GM12878 (cell line): ENCODE results near the gene SLC35A4.

Source experiments
- CEBPB ChIP-seq, 2 experiments: fragments of 150-350 bp in 1 of 2; IDR thresholded peaks; 2 replicates each; pipeline ENCODE4 v1.6.1; 2012 to 2014; ENCODE audit warnings: low read depth in 2 of 2, low read length in 2 of 2, borderline replicate concordance in 1 of 2, inconsistent platforms in 1 of 2
- CREB1 ChIP-seq: IDR thresholded peaks from 2 replicates; pipeline ENCODE4 v1.6.1; 2012; ENCODE audit warnings: low read depth, mild to moderate bottlenecking, inconsistent platforms
- HDGF ChIP-seq: fragments of 450-650 bp; IDR thresholded peaks from 2 replicates; pipeline ENCODE4 v1.6.1; 2016; ENCODE audit warnings: antibody characterized with exemption
- POLR2A ChIP-seq: IDR thresholded peaks from 2 replicates; pipeline ENCODE4 v1.6.1; 2011; ENCODE audit warnings: low read depth, mild to moderate bottlenecking, low read length
- POLR2AphosphoS5 ChIP-seq: IDR thresholded peaks from 2 replicates; pipeline ENCODE4 v1.6.1; 2011; ENCODE audit warnings: mild to moderate bottlenecking, low read length, inconsistent platforms
- RAD21 ChIP-seq: IDR thresholded peaks from 2 replicates; pipeline ENCODE4 v1.6.1; 2011; ENCODE audit warnings: mild to moderate bottlenecking, low read depth, low read length, moderate library complexity; ENCODE audit not compliant: insufficient read depth
- SMC3 ChIP-seq: IDR thresholded peaks from 2 replicates; pipeline ENCODE4 v1.6.1; 2011; ENCODE audit warnings: low read length, improper control_type of control experiment, borderline replicate concordance
- TF ChIP-seq, protein P1 (sequence below), 3 experiments: IDR thresholded peaks in 2 of 3; conservative IDR thresholded peaks in 1 of 3; 2 replicates each; pipeline ENCODE4 v1.5.1; 2011; ENCODE audit warnings: low read depth in 3 of 3, low read length in 3 of 3, mild to moderate bottlenecking in 3 of 3, control low read depth in 2 of 3, moderate library complexity in 2 of 3, inconsistent platforms in 1 of 3, mixed read lengths in 1 of 3; ENCODE audit not compliant: control insufficient read depth in 2 of 3, insufficient read depth in 1 of 3; ENCODE audit errors: extremely low read depth in 1 of 3
- TF ChIP-seq, protein P2 (sequence below): IDR thresholded peaks from 2 replicates; pipeline ENCODE4 v1.6.1; 2011; ENCODE audit warnings: mild to moderate bottlenecking, low read depth, low read length, moderate library complexity; ENCODE audit not compliant: insufficient replicate concordance
- TF ChIP-seq, protein P3 (sequence below): IDR thresholded peaks from 2 replicates; pipeline ENCODE4 v1.6.1; 2011; ENCODE audit warnings: low read depth, mild to moderate bottlenecking, low read length, moderate library complexity, borderline replicate concordance; ENCODE audit errors: extremely low read depth

DNA sequence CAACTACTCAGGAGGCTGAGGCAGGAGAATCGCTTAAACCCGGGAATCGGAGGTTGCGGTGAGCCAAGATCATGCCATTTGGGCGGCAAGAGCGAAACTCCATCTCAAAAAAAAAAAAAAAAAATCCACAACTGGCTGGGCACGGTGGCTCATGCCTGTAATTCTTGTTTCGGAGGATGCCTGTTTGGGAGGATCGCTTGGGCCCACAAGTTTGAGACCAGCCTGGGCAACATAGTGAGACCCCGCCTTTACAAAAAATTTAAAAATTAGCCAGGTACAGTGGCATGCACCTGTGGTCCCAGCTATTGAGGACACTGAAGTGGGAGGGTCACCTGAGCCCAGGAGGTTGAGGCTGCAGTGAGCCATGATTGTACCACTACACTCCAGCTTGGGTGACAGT, 19.0 kb upstream of the SLC35A4 start:
- TF ChIP-seq HDGF (no peak), POLR2AphosphoS5 (no peak), SMC3 (no peak), CEBPB (IDR thresholded peaks at IDR 0.05; ENCODE audit: borderline replicate concordance in 1 of 2, low read depth in 2 of 2, low read length in 2 of 2) (no peak), RAD21 (no peak), CREB1 (no peak), POLR2A (no peak)
- TF ChIP-seq, protein P1, sequence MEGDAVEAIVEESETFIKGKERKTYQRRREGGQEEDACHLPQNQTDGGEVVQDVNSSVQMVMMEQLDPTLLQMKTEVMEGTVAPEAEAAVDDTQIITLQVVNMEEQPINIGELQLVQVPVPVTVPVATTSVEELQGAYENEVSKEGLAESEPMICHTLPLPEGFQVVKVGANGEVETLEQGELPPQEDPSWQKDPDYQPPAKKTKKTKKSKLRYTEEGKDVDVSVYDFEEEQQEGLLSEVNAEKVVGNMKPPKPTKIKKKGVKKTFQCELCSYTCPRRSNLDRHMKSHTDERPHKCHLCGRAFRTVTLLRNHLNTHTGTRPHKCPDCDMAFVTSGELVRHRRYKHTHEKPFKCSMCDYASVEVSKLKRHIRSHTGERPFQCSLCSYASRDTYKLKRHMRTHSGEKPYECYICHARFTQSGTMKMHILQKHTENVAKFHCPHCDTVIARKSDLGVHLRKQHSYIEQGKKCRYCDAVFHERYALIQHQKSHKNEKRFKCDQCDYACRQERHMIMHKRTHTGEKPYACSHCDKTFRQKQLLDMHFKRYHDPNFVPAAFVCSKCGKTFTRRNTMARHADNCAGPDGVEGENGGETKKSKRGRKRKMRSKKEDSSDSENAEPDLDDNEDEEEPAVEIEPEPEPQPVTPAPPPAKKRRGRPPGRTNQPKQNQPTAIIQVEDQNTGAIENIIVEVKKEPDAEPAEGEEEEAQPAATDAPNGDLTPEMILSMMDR (IDR thresholded peaks at IDR 0.05 in 2 of 3, conservative IDR thresholded peaks at IDR 0.05 in 1 of 3; ENCODE audit: control insufficient read depth in 2 of 3, extremely low read depth in 1 of 3, insufficient read depth in 1 of 3, low read depth in 3 of 3, low read length in 3 of 3): no peak
- TF ChIP-seq, protein P2, sequence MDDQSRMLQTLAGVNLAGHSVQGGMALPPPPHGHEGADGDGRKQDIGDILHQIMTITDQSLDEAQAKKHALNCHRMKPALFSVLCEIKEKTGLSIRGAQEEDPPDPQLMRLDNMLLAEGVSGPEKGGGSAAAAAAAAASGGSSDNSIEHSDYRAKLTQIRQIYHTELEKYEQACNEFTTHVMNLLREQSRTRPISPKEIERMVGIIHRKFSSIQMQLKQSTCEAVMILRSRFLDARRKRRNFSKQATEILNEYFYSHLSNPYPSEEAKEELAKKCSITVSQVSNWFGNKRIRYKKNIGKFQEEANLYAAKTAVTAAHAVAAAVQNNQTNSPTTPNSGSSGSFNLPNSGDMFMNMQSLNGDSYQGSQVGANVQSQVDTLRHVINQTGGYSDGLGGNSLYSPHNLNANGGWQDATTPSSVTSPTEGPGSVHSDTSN: no peak
- TF ChIP-seq, protein P3, sequence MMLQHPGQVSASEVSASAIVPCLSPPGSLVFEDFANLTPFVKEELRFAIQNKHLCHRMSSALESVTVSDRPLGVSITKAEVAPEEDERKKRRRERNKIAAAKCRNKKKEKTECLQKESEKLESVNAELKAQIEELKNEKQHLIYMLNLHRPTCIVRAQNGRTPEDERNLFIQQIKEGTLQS: no peak
